ENCODE measurements around the gene FAM153A. TPM values are rescaled to one million over a fixed set of nuclear protein-coding genes. Genes with fewer than 3 reads are reported as not detected.
"Not testable (repeated sequence)": the region's sequence is repeated elsewhere in the genome, so short reads cannot be mapped to it uniquely, and the experiment has no call there.

FAM153A gene
- under 1 TPM in 2 of 3 donors, not detected in 1; 0.49 to 0.89 TPM for total RNA-seq
- long read RNA-seq, donor 1, partial matches to known transcripts: 1 of 3 reads
- long read RNA-seq, donor 1, other reads (novel, unspliced or antisense): 2 of 3 reads
- long read RNA-seq, donor 2: 0 reads

- H3K9me3 ChIP-seq; H3K4me3 ChIP-seq; DNase-seq; intact Hi-C loops (cut with DNase I, micrococcal nuclease); H3K4me1 ChIP-seq (ENCODE audit: low read depth); H3K36me3 ChIP-seq (ENCODE audit: low read depth): not testable (repeated sequence)
- peak; percentile 34 for ATAC-seq
Measured at GRCh38 chr5:177782792-177783633, at the start of gene FAM153A. Gene FAM153A, minus strand, starts transcription at chr5:177782899.

GRCh38 chr5:177832287-177832686 lies 49.6 kb upstream of the FAM153A start:
- intact Hi-C loops (cut with DNase I, micrococcal nuclease); H3K9me3 ChIP-seq; DNase-seq; H3K36me3 ChIP-seq (ENCODE audit: low read depth); ATAC-seq; H3K4me1 ChIP-seq (ENCODE audit: low read depth); H3K4me3 ChIP-seq: not testable (repeated sequence)

- H3K36me3 ChIP-seq (ENCODE audit: low read depth); H3K4me3 ChIP-seq; H3K4me1 ChIP-seq (ENCODE audit: low read depth); intact Hi-C loops (cut with DNase I, micrococcal nuclease); ATAC-seq; DNase-seq; H3K9me3 ChIP-seq: not testable (repeated sequence)
Measured at GRCh38 chr5:177826073-177826472, 43.4 kb upstream of the FAM153A start.

DNA sequence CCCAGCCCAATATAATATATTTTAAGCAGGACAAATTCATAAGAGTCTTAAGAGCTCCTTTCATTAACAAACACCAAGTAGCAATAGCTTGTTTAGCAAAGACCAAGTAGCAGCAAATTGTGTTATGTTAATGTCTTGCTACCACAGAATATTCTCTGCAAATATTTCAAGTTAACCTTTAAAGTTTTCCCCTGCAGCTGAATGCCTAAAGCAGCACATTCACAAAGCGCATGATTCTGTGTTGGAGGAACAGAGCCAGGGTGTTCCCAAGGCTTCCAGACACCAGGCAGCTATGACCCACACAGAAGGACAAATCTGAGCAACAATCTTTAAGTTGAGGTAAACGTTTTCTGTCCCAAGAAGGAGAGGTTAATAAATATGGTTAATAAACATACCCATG lies 42.1 kb upstream of the FAM153A start:
- H3K4me3 ChIP-seq; H3K36me3 ChIP-seq (ENCODE audit: low read depth); DNase-seq; H3K9me3 ChIP-seq; intact Hi-C loops (cut with DNase I, micrococcal nuclease); H3K4me1 ChIP-seq (ENCODE audit: low read depth); ATAC-seq: not testable (repeated sequence)

DNA sequence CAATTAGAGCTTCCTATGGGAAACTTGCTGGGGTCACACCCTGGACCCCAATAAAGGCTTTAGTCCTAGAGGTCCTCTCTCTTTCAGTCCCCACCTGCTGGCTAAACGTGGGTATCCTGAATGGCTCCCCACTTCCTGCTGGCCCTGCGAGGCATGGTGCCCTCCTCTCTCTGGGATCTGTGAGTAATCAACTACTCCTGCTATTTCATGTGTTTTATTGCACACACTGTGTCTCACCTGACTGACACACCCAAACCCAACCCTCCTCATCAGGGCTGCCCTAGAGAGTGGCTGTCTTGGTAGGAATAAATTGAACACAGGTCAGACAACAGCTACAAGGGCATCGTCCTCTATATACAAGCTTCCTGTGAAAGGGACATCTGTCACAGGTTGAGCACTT lies 39.8 kb upstream of the FAM153A start:
- intact Hi-C loops (cut with DNase I, micrococcal nuclease); H3K4me3 ChIP-seq: not testable (repeated sequence)
- ATAC-seq: peak; percentile 94

GRCh38 chr5:177819664-177820063 lies 37.0 kb upstream of the FAM153A start:
- ATAC-seq; H3K4me3 ChIP-seq; DNase-seq; H3K36me3 ChIP-seq (ENCODE audit: low read depth); intact Hi-C loops (cut with DNase I, micrococcal nuclease); H3K4me1 ChIP-seq (ENCODE audit: low read depth); H3K9me3 ChIP-seq: not testable (repeated sequence)

More for the DNA sequence above, 39.8 kb upstream of the FAM153A start:
- not testable (repeated sequence) for DNase-seq; H3K4me1 ChIP-seq (ENCODE audit: low read depth); H3K9me3 ChIP-seq; H3K36me3 ChIP-seq (ENCODE audit: low read depth)

DNA sequence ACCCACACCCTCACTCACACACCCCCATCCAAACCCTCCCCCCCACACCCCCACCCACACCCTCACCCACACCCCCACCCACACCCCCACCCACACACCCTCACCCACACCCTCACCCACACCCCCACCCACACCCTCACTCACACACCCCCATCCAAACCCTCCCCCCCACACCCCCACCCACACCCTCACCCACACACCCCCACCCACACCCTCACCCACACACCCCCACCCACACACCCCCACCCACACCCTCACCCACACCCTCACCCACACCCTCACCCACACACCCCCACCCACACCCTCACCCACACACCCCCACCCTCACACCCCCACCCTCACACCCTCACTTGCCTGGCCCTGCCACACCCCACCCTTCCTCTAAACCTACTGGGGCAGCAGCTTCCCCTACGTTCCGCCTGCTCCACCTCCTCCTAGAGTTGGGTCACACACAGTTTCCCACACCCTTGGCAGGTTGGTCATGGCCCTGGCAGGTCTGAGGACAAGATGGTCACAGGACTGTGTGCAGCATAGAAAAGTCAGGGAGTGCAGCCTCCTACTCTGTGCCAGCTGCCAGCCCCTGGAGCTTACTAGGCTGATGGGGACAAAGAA lies 30.2 kb upstream of the FAM153A start:
- H3K9me3 ChIP-seq; H3K4me1 ChIP-seq (ENCODE audit: low read depth): not testable (repeated sequence)

GRCh38 chr5:177812160-177812743 lies 29.6 kb upstream of the FAM153A start:
- H3K9me3 ChIP-seq; DNase-seq; intact Hi-C loops (cut with DNase I, micrococcal nuclease); H3K4me3 ChIP-seq; H3K36me3 ChIP-seq (ENCODE audit: low read depth); H3K4me1 ChIP-seq (ENCODE audit: low read depth): not testable (repeated sequence)
- peak; percentile 64 for ATAC-seq

More for the DNA sequence above, 30.2 kb upstream of the FAM153A start:
- H3K4me3 ChIP-seq; intact Hi-C loops (cut with DNase I, micrococcal nuclease); H3K36me3 ChIP-seq (ENCODE audit: low read depth); DNase-seq: not testable (repeated sequence)
- peak; percentile 73 for ATAC-seq

- H3K36me3 ChIP-seq (ENCODE audit: low read depth); H3K4me1 ChIP-seq (ENCODE audit: low read depth); DNase-seq; intact Hi-C loops (cut with DNase I, micrococcal nuclease); H3K9me3 ChIP-seq; H3K4me3 ChIP-seq: not testable (repeated sequence)
- peak; percentile 82 for ATAC-seq
Measured at GRCh38 chr5:177809209-177809913, 26.7 kb upstream of the FAM153A start.

- H3K4me1 ChIP-seq (ENCODE audit: low read depth); H3K9me3 ChIP-seq; intact Hi-C loops (cut with DNase I, micrococcal nuclease); H3K36me3 ChIP-seq (ENCODE audit: low read depth); H3K4me3 ChIP-seq; ATAC-seq; DNase-seq: not testable (repeated sequence)
Measured at GRCh38 chr5:177808420-177808819, 25.7 kb upstream of the FAM153A start.

- H3K4me1 ChIP-seq (ENCODE audit: low read depth); H3K36me3 ChIP-seq (ENCODE audit: low read depth); H3K4me3 ChIP-seq; ATAC-seq; DNase-seq; intact Hi-C loops (cut with DNase I, micrococcal nuclease); H3K9me3 ChIP-seq: not testable (repeated sequence)
Measured at GRCh38 chr5:177807265-177807664, 24.6 kb upstream of the FAM153A start.

- H3K4me1 ChIP-seq (ENCODE audit: low read depth); DNase-seq; H3K4me3 ChIP-seq; H3K9me3 ChIP-seq; intact Hi-C loops (cut with DNase I, micrococcal nuclease); ATAC-seq; H3K36me3 ChIP-seq (ENCODE audit: low read depth): not testable (repeated sequence)
Measured at GRCh38 chr5:177801427-177801826, 18.7 kb upstream of the FAM153A start.

DNA sequence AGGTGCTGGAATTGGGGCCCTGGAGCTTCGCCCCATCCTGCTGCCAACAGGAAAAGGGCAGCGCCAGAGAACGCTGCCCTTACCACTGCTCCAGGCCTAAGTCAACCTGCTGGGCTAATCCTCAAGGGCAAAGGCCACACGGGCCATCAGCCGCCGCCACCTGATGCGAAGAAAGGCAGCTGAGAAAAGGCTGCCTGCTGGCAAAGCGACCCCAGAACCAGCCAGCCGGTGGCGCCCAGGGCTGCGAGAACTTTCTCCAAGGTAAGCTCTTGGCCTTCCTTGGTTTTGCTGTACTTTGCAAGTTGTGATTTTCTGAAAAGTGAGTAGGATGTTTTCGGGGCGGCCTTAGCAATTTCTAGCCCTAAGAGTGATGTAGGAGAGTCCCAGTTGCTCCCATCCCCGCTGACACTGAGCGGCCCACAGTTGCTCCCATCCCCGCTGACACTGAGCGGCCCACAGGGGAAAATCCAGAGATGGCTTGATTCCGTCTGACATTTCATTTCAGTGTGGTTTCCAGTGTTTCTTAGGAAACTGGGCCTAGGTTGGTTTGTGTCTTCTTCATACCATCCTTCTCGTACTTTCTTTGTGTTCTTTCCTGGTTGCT lies 15.6 kb upstream of the FAM153A start:
- H3K9me3 ChIP-seq; intact Hi-C loops (cut with DNase I, micrococcal nuclease); H3K4me1 ChIP-seq (ENCODE audit: low read depth); ATAC-seq; DNase-seq; H3K36me3 ChIP-seq (ENCODE audit: low read depth); H3K4me3 ChIP-seq: not testable (repeated sequence)

Data from mucosa of descending colon (tissue), 3 donors.